Stimulated activated CD8-positive, alpha-beta memory T cell treated with anti-CD3 and anti-CD28 coated beads, Interleukin-2, amount 100 ng/mL, for 1 hour (primary cell): Measurements from ENCODE around the gene ZNF208.
"Not testable (repeated sequence)": the region's sequence is repeated elsewhere in the genome, so short reads cannot be mapped to it uniquely, and the experiment has no call there.

Source experiments
- DNase-seq, 2 donors: peaks; one replicate each; pipeline ENCODE4 v3.0.0-alpha.2; 2020; ENCODE audit warnings: low read depth in 2 of 2

The ZNF208 gene

DNA sequence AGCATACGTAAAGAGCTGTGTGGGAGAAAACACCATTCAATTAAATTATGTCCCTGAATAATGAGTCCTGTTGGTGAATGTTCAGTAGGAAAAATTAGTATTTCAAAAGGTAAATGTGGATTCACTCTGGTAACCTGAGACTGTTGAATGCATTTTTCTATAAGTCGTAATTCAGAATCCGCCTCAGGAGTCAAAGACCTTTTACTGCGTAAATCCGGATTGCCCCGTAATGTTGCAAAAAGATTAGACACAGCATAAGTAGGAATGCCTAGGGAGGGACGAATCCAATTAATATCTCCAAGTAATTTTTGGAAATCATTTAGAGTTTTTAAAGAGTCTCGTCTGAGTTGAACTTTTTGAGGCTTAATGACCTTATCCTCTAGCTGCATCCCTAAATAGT, 126.0 kb downstream of the ZNF208 start:
- DNase-seq = not testable (repeated sequence)

DNA sequence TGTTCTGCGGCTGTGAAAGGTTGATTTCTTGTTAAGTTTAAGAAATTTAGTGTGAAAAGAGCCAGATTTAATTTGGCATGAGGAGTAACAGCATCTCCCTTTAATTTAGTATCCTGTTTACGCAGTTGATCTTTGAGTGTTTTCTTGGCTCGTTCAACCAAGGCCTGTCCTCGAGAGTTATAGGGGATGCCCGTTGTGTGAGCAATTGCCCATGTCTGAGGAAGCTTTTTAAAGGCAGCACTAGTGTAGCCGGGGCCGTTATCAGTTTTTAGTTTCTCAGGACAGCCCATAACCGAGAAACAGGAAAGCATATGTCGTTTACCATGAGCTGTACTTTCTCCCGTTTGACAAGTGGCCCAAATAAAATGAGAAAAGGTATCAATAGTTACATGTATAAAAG, 127.2 kb downstream of the ZNF208 start:
- DNase-seq = no peak
